Measurements from ENCODE around the gene APMAP.
"Not testable (repeated sequence)": the region's sequence is repeated elsewhere in the genome, so short reads cannot be mapped to it uniquely, and the experiment has no call there.

The APMAP gene

GRCh38 chr20:24948939-24949679 lies 43.4 kb downstream of the APMAP start, which contains the start of gene CST7:
Gene CST7 (plus strand): TSS chr20:24949269. CDS start chr20:24949506, 237 bp downstream.
- no peak within 1 kb of the TSS for H3K4me3 ChIP-seq (ENCODE audit: low read length)
- TF ChIP-seq ZNF274 (IDR thresholded peaks at IDR 0.05; ENCODE audit: low read depth, low read length) = no peak

- not testable (repeated sequence) for H3K4me3 ChIP-seq (ENCODE audit: low read length)
These were observed 44.1 kb downstream of the APMAP start for GRCh38 chr20:24948396-24948938.

GRCh38 chr20:24946376-24946775 lies 46.2 kb downstream of the APMAP start:
- H3K4me3 ChIP-seq (ENCODE audit: low read length) = not testable (repeated sequence)

DNA sequence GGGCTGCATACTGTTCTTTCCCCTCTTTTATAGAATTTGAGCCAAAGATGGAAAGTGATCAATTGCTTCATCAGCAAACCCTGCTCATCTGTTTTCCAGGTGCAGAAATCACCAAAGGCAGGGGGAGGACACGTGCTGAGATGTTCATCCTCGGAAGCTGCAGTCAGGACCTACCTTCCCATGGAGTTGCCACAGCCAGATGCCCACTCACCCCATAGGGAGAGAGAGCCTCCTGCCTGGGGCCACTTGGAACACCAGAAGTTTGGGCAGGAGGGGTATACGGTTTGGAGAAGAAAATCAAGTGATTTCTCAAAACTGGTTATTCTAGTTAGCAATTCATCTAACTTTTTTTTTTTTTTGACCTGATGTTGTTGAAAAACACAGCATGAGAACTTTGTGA lies 48.8 kb downstream of the APMAP start:
- no peak for TF ChIP-seq ZNF274 (IDR thresholded peaks at IDR 0.05; ENCODE audit: low read depth, low read length)
- no peak overlapping the region for H3K4me3 ChIP-seq (ENCODE audit: low read length)

DNA sequence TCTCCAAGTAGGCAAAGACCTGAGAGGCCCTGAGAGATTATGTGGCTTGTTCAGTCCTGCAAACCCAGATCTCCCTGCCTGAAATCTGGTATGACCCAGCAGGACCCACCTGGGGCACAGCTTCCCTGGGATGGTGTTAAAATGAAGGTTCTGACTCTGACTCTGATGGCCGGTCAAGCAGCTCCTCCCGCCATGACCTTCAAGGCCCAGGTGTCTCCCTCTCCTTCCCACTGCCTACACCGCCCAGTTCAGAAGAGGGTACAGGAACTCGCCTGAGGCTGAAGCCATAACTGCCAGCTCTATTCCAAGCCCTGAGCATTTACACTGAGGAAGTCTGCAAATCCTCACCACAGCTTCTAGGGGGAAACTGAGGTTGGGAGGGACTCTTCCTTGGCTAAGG lies 49.4 kb downstream of the APMAP start:
- TF ChIP-seq ZNF274 (IDR thresholded peaks at IDR 0.05; ENCODE audit: low read depth, low read length) = no peak

DNA sequence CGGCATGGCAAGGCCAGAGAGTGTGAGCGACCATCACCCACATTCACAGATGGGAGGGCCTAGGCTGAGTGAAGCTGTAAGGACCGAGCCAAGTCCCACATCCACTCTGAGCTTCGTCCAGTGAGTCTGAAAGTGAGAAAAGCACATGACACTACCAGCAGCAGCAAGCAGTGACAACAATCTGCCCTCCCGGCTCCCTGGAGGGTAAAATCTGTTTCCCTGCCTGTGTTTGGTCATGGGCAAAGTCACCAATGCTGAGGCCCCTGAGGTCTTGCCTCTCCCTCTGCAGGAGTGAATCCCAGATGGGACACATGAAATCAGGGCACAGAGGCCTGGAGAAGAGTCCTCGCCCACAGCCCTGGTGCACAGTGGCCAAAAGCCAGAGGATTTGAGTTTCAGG lies 49.9 kb downstream of the APMAP start:
- H3K4me3 ChIP-seq (ENCODE audit: low read length) = no peak overlapping the region
- TF ChIP-seq ZNF274 (IDR thresholded peaks at IDR 0.05; ENCODE audit: low read depth, low read length) = no peak

More for the DNA sequence above, 49.4 kb downstream of the APMAP start:
- no peak overlapping the region for H3K4me3 ChIP-seq (ENCODE audit: low read length)

GRCh38 chr20:24939036-24939435 lies 53.5 kb downstream of the APMAP start:
- no peak for TF ChIP-seq ZNF274 (IDR thresholded peaks at IDR 0.05; ENCODE audit: low read depth, low read length)
- no peak overlapping the region for H3K4me3 ChIP-seq (ENCODE audit: low read length)

GRCh38 chr20:24938498-24938897 lies 54.1 kb downstream of the APMAP start:
- no peak for TF ChIP-seq ZNF274 (IDR thresholded peaks at IDR 0.05; ENCODE audit: low read depth, low read length)
- H3K4me3 ChIP-seq (ENCODE audit: low read length) = no peak overlapping the region

DNA sequence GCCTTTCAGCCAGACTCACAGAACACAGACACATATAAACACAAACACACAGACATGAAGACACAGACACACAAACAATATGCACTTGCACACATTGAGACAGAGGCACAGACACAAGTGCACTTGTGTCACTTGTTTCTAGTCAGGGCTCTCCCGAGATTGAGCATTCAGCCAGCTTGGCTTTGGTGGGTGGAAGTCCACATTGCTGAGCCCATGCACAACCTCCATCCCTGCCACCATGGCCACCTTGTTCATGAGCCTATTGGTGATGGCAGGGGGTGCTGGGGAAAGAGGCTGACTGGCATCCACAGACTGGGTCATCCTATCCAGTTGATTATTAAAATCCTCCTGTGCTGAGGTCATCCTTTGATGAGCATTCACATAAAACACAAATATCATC lies 55.0 kb downstream of the APMAP start:
- no peak overlapping the region for H3K4me3 ChIP-seq (ENCODE audit: low read length)
- TF ChIP-seq ZNF274 (IDR thresholded peaks at IDR 0.05; ENCODE audit: low read depth, low read length) = no peak

GRCh38 chr20:24936526-24937407 lies 55.8 kb downstream of the APMAP start:
- no peak overlapping the region for H3K4me3 ChIP-seq (ENCODE audit: low read length)
- TF ChIP-seq ZNF274 (IDR thresholded peaks at IDR 0.05; ENCODE audit: low read depth, low read length) = no peak

GRCh38 chr20:24935766-24936525 lies 56.6 kb downstream of the APMAP start:
- TF ChIP-seq ZNF274 (IDR thresholded peaks at IDR 0.05; ENCODE audit: low read depth, low read length) = no peak
- no peak overlapping the region for H3K4me3 ChIP-seq (ENCODE audit: low read length)

DNA sequence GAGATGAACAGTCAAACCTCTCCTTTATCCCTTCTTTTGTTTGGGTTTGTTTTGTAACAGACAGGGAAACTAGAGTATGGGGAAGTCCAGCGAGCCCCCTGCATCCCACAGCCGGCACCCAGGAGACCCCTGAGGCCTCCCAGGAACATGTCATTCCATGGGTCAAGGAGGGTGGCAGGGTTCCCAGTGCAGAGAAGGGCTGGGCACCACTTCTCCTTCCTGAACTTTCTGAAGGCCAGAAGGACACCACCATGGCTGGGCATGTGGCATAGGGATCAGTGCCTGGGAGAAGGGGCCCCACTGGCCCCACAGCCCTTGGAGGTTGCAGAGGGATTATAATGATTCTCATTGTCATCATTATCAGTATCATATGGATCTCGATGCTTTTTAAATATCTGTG lies 57.4 kb downstream of the APMAP start:
- H3K4me3 ChIP-seq (ENCODE audit: low read length) = no peak overlapping the region
- no peak for TF ChIP-seq ZNF274 (IDR thresholded peaks at IDR 0.05; ENCODE audit: low read depth, low read length)

GRCh38 chr20:24934716-24935115 lies 57.8 kb downstream of the APMAP start:
- no peak for TF ChIP-seq ZNF274 (IDR thresholded peaks at IDR 0.05; ENCODE audit: low read depth, low read length)
- H3K4me3 ChIP-seq (ENCODE audit: low read length) = no peak overlapping the region

- H3K4me3 ChIP-seq (ENCODE audit: low read length) = no peak overlapping the region
- no peak for TF ChIP-seq ZNF274 (IDR thresholded peaks at IDR 0.05; ENCODE audit: low read depth, low read length)
These were observed 58.4 kb downstream of the APMAP start for GRCh38 chr20:24934101-24934661.
